Neural cell (in vitro differentiated cells): Measurements from ENCODE around the gene NMB.

Source experiments
- CTCF ChIP-seq: fragments of 450-650 bp; IDR thresholded peaks from 2 replicates; pipeline ENCODE4 v1.5.1; 2014; ENCODE audit warnings: antibody characterized with exemption, mild to moderate bottlenecking, moderate library complexity; ENCODE audit not compliant: poor library complexity, severe bottlenecking
- POLR2AphosphoS5 ChIP-seq: IDR thresholded peaks from 2 replicates; pipeline ENCODE4 v1.6.1; 2012
- REST ChIP-seq: IDR thresholded peaks from 2 replicates; pipeline ENCODE4 v1.6.1; 2012; ENCODE audit warnings: borderline replicate concordance
- TAF1 ChIP-seq: IDR thresholded peaks from 2 replicates; pipeline ENCODE4 v1.6.1; 2012; ENCODE audit warnings: low read depth

- TF ChIP-seq CTCF (no peak), REST (no peak), POLR2AphosphoS5 (no peak), TAF1 (no peak)
Observed at GRCh38 chr15:84629033-84629432, 29.0 kb downstream of the NMB start.
